CD4-positive, alpha-beta T cell treated with Interleukin-6 at 100 ng/mL for 8 hours (primary cell): ENCODE data around the gene LINC01488.

Source experiments
- DNase-seq: peaks from one replicate; pipeline ENCODE4 v3.0.0-alpha.2; 2020; ENCODE audit warnings: mixed read lengths, low spot score

Gene LINC01488

GRCh38 chr11:69531071-69531716 is 49.7 kb downstream of the LINC01488 start:
- DNase-seq: no peak

- no peak for DNase-seq
These were observed 50.2 kb downstream of the LINC01488 start for GRCh38 chr11:69531717-69532088.

GRCh38 chr11:69533296-69534165 is 52.1 kb downstream of the LINC01488 start:
- no peak for DNase-seq

GRCh38 chr11:69534166-69534530 is 52.7 kb downstream of the LINC01488 start:
- DNase-seq: no peak

GRCh38 chr11:69535908-69536307 is 54.4 kb downstream of the LINC01488 start:
- no peak for DNase-seq

GRCh38 chr11:69536406-69536805 is 54.9 kb downstream of the LINC01488 start:
- no peak for DNase-seq

GRCh38 chr11:69537126-69537525 is 55.7 kb downstream of the LINC01488 start:
- DNase-seq: no peak

- no peak for DNase-seq
These were observed 56.6 kb downstream of the LINC01488 start for GRCh38 chr11:69537855-69538640.

- DNase-seq: no peak
These were observed 57.4 kb downstream of the LINC01488 start for GRCh38 chr11:69538854-69539253.

GRCh38 chr11:69539416-69540117 is 58.1 kb downstream of the LINC01488 start:
- no peak for DNase-seq

- no peak for DNase-seq
These were observed 58.9 kb downstream of the LINC01488 start for GRCh38 chr11:69540118-69541000.

- no peak for DNase-seq
These were observed 59.5 kb downstream of the LINC01488 start for GRCh38 chr11:69541001-69541285.

- no peak for DNase-seq
These were observed 60.2 kb downstream of the LINC01488 start for GRCh38 chr11:69541501-69542313.

- DNase-seq: no peak
These were observed 61.1 kb downstream of the LINC01488 start for GRCh38 chr11:69542314-69543168.
